Parietal lobe (tissue), 2 donors: ENCODE results near the gene VSTM4. TPM values are rescaled to one million over a fixed set of nuclear protein-coding genes. Genes with fewer than 3 reads are reported as not detected.

ENCODE experiments used
- small RNA-seq: library from RNA; depleted of rRNA; stranded (forward); fragments of <200 nt; gene quantifications from one replicate; pipeline ENCODE3, GENCODE V24; 2014; ENCODE audit warnings: low replicate concordance
- total RNA-seq: library from RNA; depleted of rRNA; stranded (reverse); fragments of >200 nt; gene quantifications from one replicate; pipeline ENCODE4 v1.2.3, GENCODE V29; 2014

The VSTM4 gene
- 2.2 TPM for total RNA-seq

GRCh38 chr10:49115015-49115795, at the start of gene VSTM4:
Gene VSTM4 (minus strand): TSS chr10:49115522. CDS start chr10:49115485, 37 bp downstream.

GRCh38 chr10:49133706-49134248, 18.5 kb upstream of the VSTM4 start, which contains the start of gene FAM170B:
Gene FAM170B (minus strand): TSS chr10:49134021. CDS start chr10:49133918, 103 bp downstream.

Small RNA genes within 50 kb of the gene (small RNA-seq; reads per million reads assigned to genes)
- gene MIR4294, result not detected

Other genes with a start within 250 kb of the VSTM4 start
- gene LRRC18, start 175.7 kb downstream of the VSTM4 start, total RNA-seq, result not detected
- gene FAM170B, start 18.5 kb upstream of the VSTM4 start, total RNA-seq, result not detected
- 1.6 TPM for gene TMEM273, start 72.9 kb upstream of the VSTM4 start, total RNA-seq
- gene C10orf71, start 183.6 kb upstream of the VSTM4 start, total RNA-seq, result not detected